Keratinocyte (primary cell): ENCODE results near the gene GDA.

ENCODE experiments used
- CTCF ChIP-seq, 3 experiments: IDR thresholded peaks in 1 of 3; conservative IDR thresholded peaks in 1 of 3; optimal IDR thresholded peaks in 1 of 3; 2 replicates in 2 of 3; 3 replicates in 1 of 3; pipeline versions ENCODE3 to v1.5.1; 2011; ENCODE audit warnings: low read length in 3 of 3, mild to moderate bottlenecking in 3 of 3, moderate library complexity in 2 of 3, control low read depth in 1 of 3, inconsistent platforms in 1 of 3; ENCODE audit not compliant: insufficient read depth in 2 of 3; ENCODE audit errors: extremely low read depth in 1 of 3
- EZH2 ChIP-seq: IDR thresholded peaks from one replicate; pipeline ENCODE4 v1.6.1; 2012; ENCODE audit warnings: inconsistent platforms, mild to moderate bottlenecking, low read length, moderate library complexity

GRCh38 chr9:72140586-72140985 is 8.7 kb upstream of the GDA start:
- TF ChIP-seq CTCF (optimal IDR thresholded peaks at IDR 0.05 in 1 of 3, IDR thresholded peaks at IDR 0.05 in 1 of 3, conservative IDR thresholded peaks at IDR 0.05 in 1 of 3; ENCODE audit: extremely low read depth in 1 of 3, insufficient read depth in 2 of 3, low read length in 3 of 3) (no peak), EZH2 (no peak)
